EL (cell line): ENCODE data around the gene ITGA3.

ENCODE experiments used
- DNase-seq: peaks from one replicate; pipeline ENCODE4 v3.0.0-alpha.2; 2016

ITGA3 gene

GRCh38 chr17:50055426-50056216 lies at the start of gene ITGA3:
TSS of gene ITGA3 (plus strand) at chr17:50056110. CDS start at chr17:50056440, 330 bp downstream.
- peak; percentile 94 for DNase-seq

GRCh38 chr17:50009282-50009681 lies 46.6 kb upstream of the ITGA3 start:
- DNase-seq: no peak

GRCh38 chr17:50013079-50013478 lies 42.8 kb upstream of the ITGA3 start:
- DNase-seq: no peak

GRCh38 chr17:50014471-50015088 lies 41.3 kb upstream of the ITGA3 start:
- no peak for DNase-seq

GRCh38 chr17:50015146-50015545 lies 40.8 kb upstream of the ITGA3 start:
- DNase-seq: no peak

GRCh38 chr17:50018909-50019308 lies 37.0 kb upstream of the ITGA3 start:
- peak; percentile 25 for DNase-seq

GRCh38 chr17:50020841-50021599 lies 34.9 kb upstream of the ITGA3 start:
- no peak for DNase-seq

- DNase-seq: no peak
Observed at GRCh38 chr17:50021681-50022370, 34.1 kb upstream of the ITGA3 start.

GRCh38 chr17:50022463-50023130 lies 33.3 kb upstream of the ITGA3 start:
- DNase-seq: no peak

GRCh38 chr17:50023520-50023919 lies 32.4 kb upstream of the ITGA3 start:
- no peak for DNase-seq

- no peak for DNase-seq
Observed at GRCh38 chr17:50024808-50025207, 31.1 kb upstream of the ITGA3 start.

- no peak for DNase-seq
Observed at GRCh38 chr17:50026046-50026675, 29.7 kb upstream of the ITGA3 start.

GRCh38 chr17:50026837-50027171 lies 29.1 kb upstream of the ITGA3 start:
- peak; percentile 87 for DNase-seq

- peak; percentile 99 for DNase-seq
Observed at GRCh38 chr17:50027172-50027880, 28.6 kb upstream of the ITGA3 start.

GRCh38 chr17:50027881-50028735 lies 27.8 kb upstream of the ITGA3 start:
- DNase-seq: peak; percentile 92

GRCh38 chr17:50028736-50029120 lies 27.2 kb upstream of the ITGA3 start:
- no peak for DNase-seq

- no peak for DNase-seq
Observed at GRCh38 chr17:50029185-50029584, 26.7 kb upstream of the ITGA3 start.

- no peak for DNase-seq
Observed at GRCh38 chr17:50033316-50033715, 22.6 kb upstream of the ITGA3 start.

- no peak for DNase-seq
Observed at GRCh38 chr17:50034498-50035364, 21.2 kb upstream of the ITGA3 start.
